ENCODE data around the gene EVA1B. TPM values are rescaled to one million over a fixed set of nuclear protein-coding genes. Genes with fewer than 3 reads are reported as not detected.

Gene EVA1B
- total RNA-seq, 1 donor from 2014 or later = 251 TPM

DNA sequence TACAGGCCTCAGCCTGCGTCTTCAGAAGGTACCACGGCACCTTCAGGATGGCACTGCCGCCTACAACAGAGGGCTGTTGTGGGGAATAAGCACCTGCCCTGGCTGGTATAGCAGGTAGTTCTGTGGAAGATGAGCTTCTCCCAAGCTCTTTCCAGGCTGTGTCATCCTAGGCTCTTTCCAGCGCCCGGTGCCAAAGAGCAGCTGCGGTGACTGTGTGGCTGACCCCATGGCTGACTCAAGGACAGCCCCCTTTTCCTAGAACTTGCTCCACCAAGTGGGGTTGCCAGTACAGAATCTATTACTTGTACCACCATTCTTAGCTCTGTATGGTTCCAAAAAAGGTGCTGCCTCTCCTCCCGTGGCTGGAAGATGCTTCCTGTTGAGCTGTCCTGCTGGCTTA is 21.9 kb upstream of the EVA1B start:
- Histone ChIP-seq H3K27ac (peak overlapping the region; percentile 92 to 95), H3K4me3 (no peak overlapping the region), H3K4me1 (peaks cover 16 to 24% of the 10 kb centered on the region in 2 donors), H3K36me3 (peaks cover 64 to 70% of the 10 kb centered on the region in 2 donors), H3K9me3 (no peaks in the 10 kb centered on the region), H3K27me3 (no peaks in the 10 kb centered on the region)
- TF ChIP-seq, protein P1, sequence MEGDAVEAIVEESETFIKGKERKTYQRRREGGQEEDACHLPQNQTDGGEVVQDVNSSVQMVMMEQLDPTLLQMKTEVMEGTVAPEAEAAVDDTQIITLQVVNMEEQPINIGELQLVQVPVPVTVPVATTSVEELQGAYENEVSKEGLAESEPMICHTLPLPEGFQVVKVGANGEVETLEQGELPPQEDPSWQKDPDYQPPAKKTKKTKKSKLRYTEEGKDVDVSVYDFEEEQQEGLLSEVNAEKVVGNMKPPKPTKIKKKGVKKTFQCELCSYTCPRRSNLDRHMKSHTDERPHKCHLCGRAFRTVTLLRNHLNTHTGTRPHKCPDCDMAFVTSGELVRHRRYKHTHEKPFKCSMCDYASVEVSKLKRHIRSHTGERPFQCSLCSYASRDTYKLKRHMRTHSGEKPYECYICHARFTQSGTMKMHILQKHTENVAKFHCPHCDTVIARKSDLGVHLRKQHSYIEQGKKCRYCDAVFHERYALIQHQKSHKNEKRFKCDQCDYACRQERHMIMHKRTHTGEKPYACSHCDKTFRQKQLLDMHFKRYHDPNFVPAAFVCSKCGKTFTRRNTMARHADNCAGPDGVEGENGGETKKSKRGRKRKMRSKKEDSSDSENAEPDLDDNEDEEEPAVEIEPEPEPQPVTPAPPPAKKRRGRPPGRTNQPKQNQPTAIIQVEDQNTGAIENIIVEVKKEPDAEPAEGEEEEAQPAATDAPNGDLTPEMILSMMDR (IDR thresholded peaks at IDR 0.05) = no peak
- no peak for DNase-seq (ENCODE audit: low spot score in 2 of 2)
- intact Hi-C loops (cut with DNase I) = no loop called here

DNA sequence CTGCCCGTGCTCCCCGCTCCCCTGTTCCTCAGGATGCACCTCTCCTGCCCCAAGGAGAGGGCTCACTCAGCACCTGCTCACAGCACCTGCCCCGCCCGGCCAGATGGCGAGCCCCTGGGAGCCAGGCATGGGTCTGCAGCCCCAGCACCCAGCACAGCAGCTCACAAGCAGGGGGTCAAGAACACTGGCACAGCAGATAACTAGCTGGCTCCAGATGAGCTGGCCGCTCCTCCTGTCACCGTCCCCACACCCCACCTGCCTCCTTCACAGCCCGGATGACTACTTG is 20.9 kb upstream of the EVA1B start:
- Histone ChIP-seq H3K27ac (peak overlapping the region; percentile 92 to 95), H3K9me3 (no peaks in the 10 kb centered on the region), H3K4me1 (peaks cover 6 to 14% of the 10 kb centered on the region in 2 donors), H3K4me3 (no peak overlapping the region), H3K36me3 (peaks cover 66 to 80% of the 10 kb centered on the region in 2 donors), H3K27me3 (no peaks in the 10 kb centered on the region)
- TF ChIP-seq, protein P1 (IDR thresholded peaks at IDR 0.05) = no peak
- intact Hi-C loops (cut with DNase I) = no loop called here
- no peak for DNase-seq (ENCODE audit: low spot score in 2 of 2)

DNA sequence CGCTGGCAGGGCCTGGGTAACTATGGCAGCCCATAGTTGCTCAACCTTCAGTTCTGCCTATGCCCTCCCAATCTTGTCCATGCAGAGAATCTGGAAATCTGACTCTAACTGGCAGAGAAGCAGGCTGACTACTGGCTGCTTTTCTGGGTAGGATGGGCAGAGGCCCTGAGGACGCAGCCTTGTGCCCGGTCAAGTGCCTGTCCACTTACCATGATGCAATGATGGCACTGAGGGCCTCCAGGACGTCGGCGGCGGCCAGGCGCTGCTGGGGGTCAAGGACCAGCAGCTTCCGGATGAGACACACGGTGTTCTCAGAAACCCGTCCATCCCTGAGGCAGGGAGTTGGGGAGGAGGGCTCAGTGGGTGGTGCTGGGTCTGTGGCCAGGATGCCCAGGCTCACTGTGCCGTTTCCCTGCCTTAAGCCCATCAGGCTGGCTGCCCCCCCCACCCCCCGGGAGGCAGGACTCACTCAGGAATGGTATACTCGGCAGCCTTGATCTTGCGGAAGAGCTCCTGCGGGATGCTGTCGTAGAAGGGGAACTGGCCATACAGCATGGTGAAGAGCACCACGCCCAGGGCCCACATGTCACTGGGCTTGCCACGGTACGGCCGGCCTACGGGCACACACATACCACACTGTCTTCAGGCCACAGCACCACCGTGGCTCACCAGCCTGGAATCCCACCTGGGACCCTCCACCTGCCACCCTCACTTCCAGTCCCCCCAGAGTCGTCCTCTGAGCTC is 20.4 kb upstream of the EVA1B start:
- peak overlapping the region; percentile 92 to 95 for H3K27ac ChIP-seq
- no peak overlapping the region for H3K4me3 ChIP-seq
- no peak for DNase-seq (ENCODE audit: low spot score in 2 of 2)
- H3K27me3 ChIP-seq = no peaks in the 10 kb centered on the region
- TF ChIP-seq, protein P1 (IDR thresholded peaks at IDR 0.05) = no peak
- H3K36me3 ChIP-seq = peaks cover 66 to 81% of the 10 kb centered on the region in 2 donors
- intact Hi-C loops (cut with DNase I) = loop anchor here (1.0 kb wide), 1 partner anchor 25 kb away; no protein-coding TSS in a partner anchor
- peaks cover 4 to 12% of the 10 kb centered on the region in 2 donors for H3K4me1 ChIP-seq
- H3K9me3 ChIP-seq = no peaks in the 10 kb centered on the region

DNA sequence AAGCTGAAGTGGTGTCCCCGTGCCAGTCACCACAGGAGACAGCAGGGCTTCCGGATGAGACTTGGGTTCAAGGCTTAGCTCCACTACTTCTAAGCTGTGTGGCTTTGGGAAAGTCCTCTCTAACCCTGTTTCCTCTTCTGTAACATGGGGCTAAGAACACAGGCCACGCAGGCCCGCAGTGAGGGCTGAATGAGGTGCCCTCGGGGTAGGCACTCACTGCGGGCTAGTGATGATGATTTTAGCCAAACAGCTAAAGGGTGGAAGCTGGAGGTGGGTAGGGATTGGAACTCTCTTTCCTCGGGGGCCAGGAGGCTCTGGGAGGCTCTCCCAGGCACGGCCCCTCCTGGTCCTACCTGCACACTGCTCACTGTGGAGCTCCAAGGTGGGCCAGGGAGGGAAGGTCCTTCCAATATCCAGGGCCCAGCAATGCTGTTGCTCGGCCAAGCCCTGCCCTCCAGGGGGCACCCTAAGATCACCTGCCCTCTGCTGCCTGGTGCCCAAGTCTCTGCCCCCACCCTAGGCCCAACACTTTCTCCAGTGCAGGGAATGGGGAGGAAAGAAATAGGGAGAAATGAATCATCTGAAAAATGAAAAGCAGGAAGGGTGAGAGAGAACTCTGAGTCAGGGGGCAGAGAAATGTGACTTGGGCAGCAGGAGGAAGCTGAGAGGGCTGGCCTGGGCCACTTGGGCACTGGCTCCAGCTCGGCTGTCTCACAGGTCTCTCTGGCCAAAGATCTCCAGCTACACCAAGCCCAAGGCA is 19.2 kb upstream of the EVA1B start:
- Histone ChIP-seq H3K4me1 (peaks cover 4 to 12% of the 10 kb centered on the region in 2 donors), H3K9me3 (no peaks in the 10 kb centered on the region), H3K27ac (peak overlapping the region; percentile 92 to 95), H3K27me3 (no peaks in the 10 kb centered on the region), H3K4me3 (no peak overlapping the region), H3K36me3 (peaks cover 56 to 69% of the 10 kb centered on the region in 2 donors)
- TF ChIP-seq, protein P1 (IDR thresholded peaks at IDR 0.05) = peak; percentile 76 to 89 (median 83)
- intact Hi-C loops (cut with DNase I) = loop anchor here (1.0 kb wide), 2 partner anchors 27 to 79 kb away; no protein-coding TSS in a partner anchor
- DNase-seq (ENCODE audit: low spot score in 2 of 2) = peak in 1 of 2 donors; percentile 89

DNA sequence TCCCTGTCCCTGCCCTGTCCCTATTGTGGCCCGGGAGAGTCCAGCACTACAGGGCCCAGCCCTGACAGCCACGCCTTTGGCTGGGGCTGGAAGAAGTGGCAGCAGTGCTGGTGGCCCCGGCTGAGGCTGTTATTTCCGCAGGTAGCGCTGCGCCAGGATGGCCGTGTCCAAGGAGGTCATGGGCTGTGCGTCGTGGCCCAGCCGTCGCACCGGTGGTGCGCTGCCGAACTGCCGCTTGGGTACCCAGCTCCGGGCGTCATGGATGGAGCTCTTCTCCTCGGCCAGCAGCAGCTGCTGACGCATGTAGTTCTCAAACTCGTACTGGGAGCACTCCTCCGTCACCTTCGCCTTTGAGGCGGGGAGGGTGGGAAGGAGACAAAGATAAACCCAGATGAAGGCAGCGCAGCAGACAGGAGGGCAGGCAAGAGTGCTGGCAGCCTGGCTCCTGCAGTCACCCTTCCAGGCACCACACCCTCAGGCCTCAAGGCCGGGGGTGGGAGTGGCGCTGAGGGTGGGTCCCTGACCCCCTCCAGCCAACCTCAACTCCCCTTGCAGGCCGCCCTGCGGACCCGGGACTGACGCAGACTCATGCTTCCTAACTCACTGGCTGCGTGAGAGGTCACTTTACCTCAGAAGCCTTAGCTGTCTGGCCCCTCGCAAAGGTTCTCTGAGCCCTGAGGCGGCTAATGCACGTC is 18.3 kb upstream of the EVA1B start:
- DNase-seq (ENCODE audit: low spot score in 2 of 2) = no peak
- TF ChIP-seq, protein P1 (IDR thresholded peaks at IDR 0.05) = no peak
- intact Hi-C loops (cut with DNase I) = loop anchor here (1.0 kb wide), 1 partner anchor 80 kb away; no protein-coding TSS in a partner anchor

More for the DNA sequence above, 18.3 kb upstream of the EVA1B start:
- H3K4me3 ChIP-seq = no peak overlapping the region
- H3K27ac ChIP-seq = peak overlapping the region; percentile 92 to 95
- H3K4me1 ChIP-seq = peaks cover 4 to 12% of the 10 kb centered on the region in 2 donors
- no peaks in the 10 kb centered on the region for H3K27me3 ChIP-seq
- no peaks in the 10 kb centered on the region for H3K9me3 ChIP-seq
- peaks cover 50 to 61% of the 10 kb centered on the region in 2 donors for H3K36me3 ChIP-seq

Measured in ascending aorta (tissue), 2 donors.